Liver (tissue), 3 donors: ENCODE results near the gene SCN9A.

Experiments
- HNF4G ChIP-seq: IDR thresholded peaks from 2 replicates; pipeline ENCODE4 v1.6.1; 2016; ENCODE audit warnings: antibody characterized with exemption
- RAD21 ChIP-seq, 2 donors: IDR thresholded peaks; 2 replicates each; pipeline ENCODE4 v1.6.1; 2016; ENCODE audit warnings: antibody characterized with exemption in 2 of 2, mild to moderate bottlenecking in 2 of 2
- REST ChIP-seq: IDR thresholded peaks from 2 replicates; pipeline ENCODE4 v1.6.1; 2016; ENCODE audit warnings: antibody characterized with exemption, mild to moderate bottlenecking
- YY1 ChIP-seq: IDR thresholded peaks from 2 replicates; pipeline ENCODE4 v1.6.1; 2016; ENCODE audit warnings: antibody characterized with exemption, mild to moderate bottlenecking
- TF ChIP-seq, protein P1 (sequence below): fragments of 150-350 bp; IDR thresholded peaks from 2 replicates; pipeline ENCODE4 v1.5.1; 2017; ENCODE audit warnings: improper control_type of control experiment, low read depth, low read length; ENCODE audit not compliant: missing input control
- TF ChIP-seq, protein P2 (sequence below): IDR thresholded peaks from 2 replicates; pipeline ENCODE4 v1.6.1; 2016; ENCODE audit warnings: antibody characterized with exemption
- donor health status: healthy.
- donor health status: healthy.

GRCh38 chr2:166360426-166360825 lies 15.3 kb downstream of the SCN9A start:
- TF ChIP-seq, protein P1, sequence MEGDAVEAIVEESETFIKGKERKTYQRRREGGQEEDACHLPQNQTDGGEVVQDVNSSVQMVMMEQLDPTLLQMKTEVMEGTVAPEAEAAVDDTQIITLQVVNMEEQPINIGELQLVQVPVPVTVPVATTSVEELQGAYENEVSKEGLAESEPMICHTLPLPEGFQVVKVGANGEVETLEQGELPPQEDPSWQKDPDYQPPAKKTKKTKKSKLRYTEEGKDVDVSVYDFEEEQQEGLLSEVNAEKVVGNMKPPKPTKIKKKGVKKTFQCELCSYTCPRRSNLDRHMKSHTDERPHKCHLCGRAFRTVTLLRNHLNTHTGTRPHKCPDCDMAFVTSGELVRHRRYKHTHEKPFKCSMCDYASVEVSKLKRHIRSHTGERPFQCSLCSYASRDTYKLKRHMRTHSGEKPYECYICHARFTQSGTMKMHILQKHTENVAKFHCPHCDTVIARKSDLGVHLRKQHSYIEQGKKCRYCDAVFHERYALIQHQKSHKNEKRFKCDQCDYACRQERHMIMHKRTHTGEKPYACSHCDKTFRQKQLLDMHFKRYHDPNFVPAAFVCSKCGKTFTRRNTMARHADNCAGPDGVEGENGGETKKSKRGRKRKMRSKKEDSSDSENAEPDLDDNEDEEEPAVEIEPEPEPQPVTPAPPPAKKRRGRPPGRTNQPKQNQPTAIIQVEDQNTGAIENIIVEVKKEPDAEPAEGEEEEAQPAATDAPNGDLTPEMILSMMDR: no peak
- TF ChIP-seq, protein P2, sequence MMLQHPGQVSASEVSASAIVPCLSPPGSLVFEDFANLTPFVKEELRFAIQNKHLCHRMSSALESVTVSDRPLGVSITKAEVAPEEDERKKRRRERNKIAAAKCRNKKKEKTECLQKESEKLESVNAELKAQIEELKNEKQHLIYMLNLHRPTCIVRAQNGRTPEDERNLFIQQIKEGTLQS: no peak
- TF ChIP-seq RAD21 (IDR thresholded peaks at IDR 0.05) (no peak), YY1 (no peak), REST (no peak), HNF4G (no peak)
